HG02981 (cell line): ENCODE results near the gene OGFOD3.
"Not testable (repeated sequence)": the region's sequence is repeated elsewhere in the genome, so short reads cannot be mapped to it uniquely, and the experiment has no call there.

ENCODE experiments used
- ATAC-seq: cut with Tn5 transposase; IDR thresholded peaks from one replicate; pipeline ENCODE4 v1.9.1; 2021; ENCODE audit warnings: mild to moderate bottlenecking, moderate library complexity; ENCODE audit not compliant: unreplicated experiment

The OGFOD3 gene

GRCh38 chr17:82390015-82390859 lies 28.1 kb downstream of the OGFOD3 start:
- no peak for ATAC-seq

GRCh38 chr17:82389379-82389778 lies 29.0 kb downstream of the OGFOD3 start:
- no peak for ATAC-seq

- ATAC-seq: no peak
Measured at GRCh38 chr17:82388922-82389283, 29.5 kb downstream of the OGFOD3 start.

- no peak for ATAC-seq
Measured at GRCh38 chr17:82388223-82388921, 30.0 kb downstream of the OGFOD3 start.

GRCh38 chr17:82387705-82388106 lies 30.7 kb downstream of the OGFOD3 start:
- no peak for ATAC-seq

GRCh38 chr17:82386881-82387704 lies 31.3 kb downstream of the OGFOD3 start:
- no peak for ATAC-seq

- no peak for ATAC-seq
Measured at GRCh38 chr17:82386255-82386831, 32.0 kb downstream of the OGFOD3 start.

GRCh38 chr17:82385559-82386254 lies 32.7 kb downstream of the OGFOD3 start:
- no peak for ATAC-seq

- no peak for ATAC-seq
Measured at GRCh38 chr17:82384730-82385481, 33.5 kb downstream of the OGFOD3 start.

GRCh38 chr17:82384051-82384729 lies 34.2 kb downstream of the OGFOD3 start:
- no peak for ATAC-seq

- no peak for ATAC-seq
Measured at GRCh38 chr17:82383411-82383810, 35.0 kb downstream of the OGFOD3 start.

GRCh38 chr17:82382933-82383255 lies 35.5 kb downstream of the OGFOD3 start:
- no peak for ATAC-seq

GRCh38 chr17:82382220-82382932 lies 36.0 kb downstream of the OGFOD3 start:
- ATAC-seq: not testable (repeated sequence)

GRCh38 chr17:82381703-82382009 lies 36.7 kb downstream of the OGFOD3 start:
- ATAC-seq: not testable (repeated sequence)

- ATAC-seq: no peak
Measured at GRCh38 chr17:82380860-82381702, 37.3 kb downstream of the OGFOD3 start.

- ATAC-seq: no peak
Measured at GRCh38 chr17:82378741-82379021, 39.7 kb downstream of the OGFOD3 start.

GRCh38 chr17:82377924-82378740 lies 40.3 kb downstream of the OGFOD3 start:
- ATAC-seq: no peak
